ENCODE data around the gene SLC29A1. TPM values are rescaled to one million over a fixed set of nuclear protein-coding genes. Genes with fewer than 3 reads are reported as not detected.

SLC29A1 gene
- total RNA-seq, 1 experiment from 2014 or later, result 81.3 TPM

GRCh38 chr6:44258325-44258863 lies 35.0 kb downstream of the SLC29A1 start:
- no TSS peak for BruUV-seq (replicated peaks)
- no peaks in the 10 kb centered on the region for H3K27me3 Mint-ChIP-seq (ENCODE audit: insufficient read depth, unreplicated experiment)
- H3K4me1 Mint-ChIP-seq (ENCODE audit: low read depth, unreplicated experiment), result peaks cover 29% of the 10 kb centered on the region
- peaks cover 7% of the 10 kb centered on the region for H3K36me3 ChIP-seq (ENCODE audit: control insufficient read depth, insufficient read depth, low read length)
- no peaks in the 10 kb centered on the region for H3K9me3 Mint-ChIP-seq (ENCODE audit: unreplicated experiment)
- POLR2A ChIA-PET, result no interaction called here
- H3K9me3 ChIP-seq, result no peaks in the 10 kb centered on the region
- H3K4me1 ChIP-seq, result peaks cover 19% of the 10 kb centered on the region
- H3K27me3 ChIP-seq (replicated peaks; ENCODE audit: control insufficient read depth, insufficient read depth, low read length), result no peaks in the 10 kb centered on the region
- CTCF ChIA-PET, result no interaction called here
- H3K4me3 ChIP-seq (ENCODE audit: low read depth, low read length), result no peak overlapping the region
- no peak for DNase-seq
- peak overlapping the region; percentile 78 for H3K4me3 Mint-ChIP-seq (ENCODE audit: unreplicated experiment)
- peaks cover 52% of the 10 kb centered on the region for H3K36me3 Mint-ChIP-seq (ENCODE audit: insufficient read depth, unreplicated experiment)
- TF ChIP-seq CTCF (IDR thresholded peaks at IDR 0.05; ENCODE audit: insufficient read depth in 1 of 2, low read depth in 1 of 2, low read length in 1 of 2, severe bottlenecking in 1 of 2, unreplicated experiment in 1 of 2), result no peak
- intact Hi-C loops (cut with micrococcal nuclease; ENCODE audit: unreplicated experiment), result no loop called here
- H3K27ac Mint-ChIP-seq (ENCODE audit: unreplicated experiment), result peak overlapping the region; percentile 87

- POLR2A ChIA-PET, result no interaction called here
- H3K36me3 ChIP-seq (ENCODE audit: control insufficient read depth, insufficient read depth, low read length), result peaks cover 7% of the 10 kb centered on the region
- Mint-ChIP-seq H3K9me3 (ENCODE audit: unreplicated experiment) (no peaks in the 10 kb centered on the region), H3K4me1 (ENCODE audit: low read depth, unreplicated experiment) (peaks cover 33% of the 10 kb centered on the region), H3K4me3 (ENCODE audit: unreplicated experiment) (peak overlapping the region; percentile 78), H3K36me3 (ENCODE audit: insufficient read depth, unreplicated experiment) (peaks cover 47% of the 10 kb centered on the region), H3K27me3 (ENCODE audit: insufficient read depth, unreplicated experiment) (no peaks in the 10 kb centered on the region), H3K27ac (ENCODE audit: unreplicated experiment) (peak overlapping the region; percentile 87)
- no TSS peak for BruUV-seq (replicated peaks)
- intact Hi-C loops (cut with micrococcal nuclease; ENCODE audit: unreplicated experiment), result no loop called here
- no peak for TF ChIP-seq CTCF (IDR thresholded peaks at IDR 0.05; ENCODE audit: insufficient read depth in 1 of 2, low read depth in 1 of 2, low read length in 1 of 2, severe bottlenecking in 1 of 2, unreplicated experiment in 1 of 2)
- CTCF ChIA-PET, result no interaction called here
- H3K4me1 ChIP-seq, result peaks cover 24% of the 10 kb centered on the region
- no peaks in the 10 kb centered on the region for H3K27me3 ChIP-seq (replicated peaks; ENCODE audit: control insufficient read depth, insufficient read depth, low read length)
- no peak for DNase-seq
- H3K4me3 ChIP-seq (ENCODE audit: low read depth, low read length), result no peak overlapping the region
- no peaks in the 10 kb centered on the region for H3K9me3 ChIP-seq
Measured at GRCh38 chr6:44258921-44259320, 35.5 kb downstream of the SLC29A1 start.

- Histone ChIP-seq H3K27me3 (replicated peaks; ENCODE audit: control insufficient read depth, insufficient read depth, low read length) (no peaks in the 10 kb centered on the region), H3K9me3 (no peaks in the 10 kb centered on the region), H3K36me3 (ENCODE audit: control insufficient read depth, insufficient read depth, low read length) (peaks cover 1% of the 10 kb centered on the region; the same call in 1 of the 2 replicates), H3K4me1 (peaks cover 28% of the 10 kb centered on the region), H3K4me3 (ENCODE audit: low read depth, low read length) (no peak overlapping the region)
- intact Hi-C loops (cut with micrococcal nuclease; ENCODE audit: unreplicated experiment), result no loop called here
- POLR2A ChIA-PET, result no interaction called here
- Mint-ChIP-seq H3K36me3 (ENCODE audit: insufficient read depth, unreplicated experiment) (peaks cover 41% of the 10 kb centered on the region), H3K27me3 (ENCODE audit: insufficient read depth, unreplicated experiment) (no peaks in the 10 kb centered on the region), H3K4me1 (ENCODE audit: low read depth, unreplicated experiment) (peaks cover 35% of the 10 kb centered on the region), H3K27ac (ENCODE audit: unreplicated experiment) (no peak overlapping the region), H3K4me3 (ENCODE audit: unreplicated experiment) (no peak overlapping the region), H3K9me3 (ENCODE audit: unreplicated experiment) (no peaks in the 10 kb centered on the region)
- no TSS peak for BruUV-seq (replicated peaks)
- CTCF ChIA-PET, result no interaction called here
- DNase-seq, result no peak
- TF ChIP-seq CTCF (IDR thresholded peaks at IDR 0.05; ENCODE audit: insufficient read depth in 1 of 2, low read depth in 1 of 2, low read length in 1 of 2, severe bottlenecking in 1 of 2, unreplicated experiment in 1 of 2), result no peak
Measured at GRCh38 chr6:44260011-44260410, 36.6 kb downstream of the SLC29A1 start.
